LHCN-M2 (cell line): ENCODE data around the gene PRAF2. TPM values are rescaled to one million over a fixed set of nuclear protein-coding genes. Genes with fewer than 3 reads are reported as not detected.

Experiments used
- DNase-seq: peaks from one replicate; pipeline ENCODE4 v3.0.0-alpha.2; 2012; ENCODE audit warnings: low read depth
- total RNA-seq: library from RNA; depleted of rRNA; stranded (reverse); fragments of >200 nt; gene quantifications from 2 replicates; pipeline ENCODE4 v1.2.3, GENCODE V29; 2014; rRNA removed

The PRAF2 gene
- total RNA-seq, 1 experiment from 2014 or later: 18.5 TPM

DNA sequence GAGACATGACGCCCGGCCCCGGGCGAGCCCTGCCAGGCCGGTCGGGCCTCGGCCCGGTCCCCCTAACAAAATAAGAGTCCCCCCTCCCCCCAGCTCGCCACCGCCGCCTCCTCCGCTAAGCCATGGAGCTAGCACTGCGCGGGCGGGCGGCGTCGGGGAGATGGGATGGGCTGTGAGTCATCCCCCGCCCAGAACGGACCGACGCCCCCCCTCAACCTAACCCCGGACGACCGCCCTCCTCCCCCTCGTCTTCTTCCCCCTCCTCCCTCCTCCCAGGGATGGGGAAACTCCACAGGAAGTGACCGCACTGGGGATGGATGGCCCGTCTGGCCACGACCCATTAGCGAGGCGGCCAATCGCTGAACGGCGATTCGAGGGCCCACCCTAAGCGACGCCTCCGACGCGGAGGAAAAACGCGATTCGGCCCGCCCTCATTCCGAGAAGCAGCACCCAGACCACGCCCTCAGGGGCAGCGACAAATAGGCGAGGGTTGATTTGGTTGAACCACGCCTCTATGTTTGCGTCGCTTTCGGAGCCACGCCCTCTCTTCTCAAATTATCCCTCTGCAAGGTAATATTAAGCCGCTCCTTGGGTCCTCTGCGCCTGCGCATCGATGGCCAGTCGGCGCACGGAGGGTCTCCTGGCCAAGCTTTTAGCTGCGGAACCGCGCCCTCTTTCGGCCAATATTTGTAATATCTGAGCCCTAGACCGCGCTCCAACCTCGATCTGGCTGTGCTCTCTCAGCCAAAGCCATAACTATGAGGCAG, 30.4 kb downstream of the PRAF2 start, which contains the start of gene TFE3:
TFE3 (minus strand) TSS at position 138 of the 767 bp plus-strand sequence; CDS start at position 7, 131 bp downstream.
- peak; percentile 98 for DNase-seq

DNA sequence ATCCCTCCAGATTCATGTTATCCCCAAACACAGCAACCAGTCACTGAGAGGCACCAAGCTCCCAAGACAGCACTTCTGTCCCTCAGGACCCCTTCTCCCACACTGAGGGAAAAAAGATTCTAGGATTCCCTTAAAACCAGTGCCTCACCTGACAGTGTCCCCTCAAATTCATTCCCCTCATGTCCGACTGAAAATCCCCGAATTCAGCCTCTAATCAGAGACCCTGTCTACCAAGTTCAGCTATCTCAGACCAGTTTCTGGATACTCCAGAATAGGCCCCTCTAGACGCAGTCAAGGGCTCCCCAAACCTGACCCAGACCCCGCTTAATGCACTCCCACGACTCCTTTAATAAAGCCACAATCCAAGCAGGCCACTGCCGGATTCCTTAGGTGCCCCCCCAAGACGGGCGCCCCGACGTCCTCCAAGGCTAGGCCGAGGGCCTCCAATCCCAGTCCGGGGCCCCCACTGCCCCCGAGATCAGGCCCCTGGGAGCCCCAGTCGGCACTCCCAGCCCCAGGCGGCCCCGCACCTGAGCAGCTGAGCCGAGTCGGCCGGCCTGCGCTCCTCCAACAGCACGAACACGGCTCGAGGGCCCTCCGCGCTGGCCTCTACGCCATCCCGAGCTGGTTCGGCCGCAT, 31.1 kb downstream of the PRAF2 start:
- no peak for DNase-seq

DNA sequence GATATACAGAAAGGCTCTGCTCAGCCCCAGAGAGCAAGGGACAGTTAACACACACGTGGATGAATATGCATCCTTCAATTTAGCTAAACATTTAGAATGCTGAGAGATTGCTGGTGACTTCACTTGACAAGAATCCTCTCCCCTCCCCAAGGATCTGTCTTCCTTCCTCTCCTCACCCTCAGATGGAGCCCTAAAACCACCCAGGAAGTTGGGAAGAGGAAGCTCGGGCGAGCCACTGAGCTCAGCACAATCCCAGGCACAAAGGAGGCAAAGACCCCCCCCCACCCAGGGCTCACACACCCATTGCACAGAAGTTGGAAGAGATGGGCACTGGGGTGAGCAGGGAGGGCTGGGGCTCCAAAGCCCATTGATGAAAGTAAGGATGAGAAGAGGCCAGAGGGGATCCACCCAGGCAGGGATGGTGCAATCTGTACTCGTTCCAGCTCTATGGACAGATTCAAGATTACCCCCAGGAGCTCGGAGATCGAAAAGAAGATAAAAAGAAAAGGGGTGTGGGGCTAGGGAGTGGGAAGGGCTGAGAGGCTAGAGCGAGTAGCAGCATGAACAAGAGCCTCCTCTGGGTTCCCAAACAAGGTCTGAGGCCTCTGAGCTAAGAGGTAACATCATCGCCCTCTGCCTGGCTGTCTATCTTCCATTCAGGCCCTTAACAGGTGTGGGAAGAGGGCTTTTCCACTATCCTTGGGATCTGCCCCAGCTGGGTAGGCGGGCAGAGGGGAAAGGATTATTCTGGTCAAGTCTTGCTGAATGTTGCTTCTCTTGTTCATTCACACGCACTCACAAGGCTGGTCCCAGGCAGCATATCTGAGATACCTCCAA, 31.8 kb downstream of the PRAF2 start:
- DNase-seq: peak; percentile 55

DNA sequence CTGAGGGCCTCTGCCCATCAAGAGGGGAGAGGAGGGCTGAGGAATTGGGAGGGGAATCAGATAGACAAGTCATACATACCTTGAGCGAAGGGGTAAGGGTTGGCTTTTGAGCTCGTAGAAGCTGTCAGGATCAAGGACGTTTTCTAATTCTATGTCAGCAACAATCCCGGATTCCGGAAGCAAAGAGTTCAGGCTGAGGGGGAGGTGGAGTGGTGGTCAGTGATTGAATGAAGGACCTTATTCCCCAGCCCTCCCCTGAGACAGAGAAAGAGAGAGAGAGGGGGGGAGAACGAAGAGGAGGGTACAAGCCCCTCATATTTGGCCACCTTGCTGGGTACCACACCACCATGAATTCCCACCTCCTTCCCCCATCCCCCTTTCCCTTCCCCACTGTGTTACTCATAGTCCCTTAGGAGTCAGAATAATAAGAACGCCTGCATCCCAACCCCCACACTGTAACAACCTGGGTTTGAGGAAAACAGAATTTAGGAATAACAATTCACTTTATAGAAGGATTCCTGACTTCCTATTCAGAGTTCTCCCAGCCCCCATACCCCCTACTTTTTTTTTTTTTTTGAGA, 33.3 kb downstream of the PRAF2 start:
- no peak for DNase-seq

DNA sequence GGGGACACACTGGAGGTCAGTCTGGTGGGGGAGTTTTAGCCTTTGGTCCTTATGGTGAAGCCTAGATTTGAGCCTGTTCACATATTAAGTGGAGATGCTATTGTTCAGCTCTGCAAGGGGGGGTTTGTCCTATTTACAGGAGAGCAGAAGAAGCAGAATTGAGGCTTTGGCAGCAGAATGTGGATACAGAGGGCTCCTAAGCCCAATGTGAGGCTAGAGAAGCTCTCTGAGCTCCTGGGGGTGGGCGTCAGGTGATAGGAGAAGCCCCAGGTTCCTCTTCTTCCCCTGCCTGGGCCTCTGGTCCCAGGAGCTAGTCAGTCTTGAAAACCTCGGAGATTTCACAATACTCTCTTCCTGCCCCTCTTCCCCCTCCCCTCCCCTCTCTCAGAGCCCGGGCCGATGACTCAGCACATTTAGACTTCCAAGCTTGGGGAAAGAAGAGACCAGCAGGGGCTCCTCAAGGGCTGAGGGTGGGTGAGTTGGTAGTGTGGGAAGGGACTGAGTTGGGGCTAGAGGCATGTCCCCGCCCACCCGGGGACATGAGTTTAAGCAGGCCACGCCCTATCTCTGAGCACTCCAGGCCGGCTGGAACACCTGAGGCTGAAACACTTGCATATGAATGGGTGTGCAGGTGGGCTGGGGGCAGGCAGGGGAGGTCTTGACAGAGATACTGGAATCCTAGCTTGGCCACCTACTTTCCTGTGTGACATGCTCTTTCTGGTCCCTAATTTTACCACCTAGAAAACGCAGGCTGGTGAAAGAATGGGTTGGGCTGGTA, 34.0 kb downstream of the PRAF2 start:
- peak; percentile 91 for DNase-seq

DNA sequence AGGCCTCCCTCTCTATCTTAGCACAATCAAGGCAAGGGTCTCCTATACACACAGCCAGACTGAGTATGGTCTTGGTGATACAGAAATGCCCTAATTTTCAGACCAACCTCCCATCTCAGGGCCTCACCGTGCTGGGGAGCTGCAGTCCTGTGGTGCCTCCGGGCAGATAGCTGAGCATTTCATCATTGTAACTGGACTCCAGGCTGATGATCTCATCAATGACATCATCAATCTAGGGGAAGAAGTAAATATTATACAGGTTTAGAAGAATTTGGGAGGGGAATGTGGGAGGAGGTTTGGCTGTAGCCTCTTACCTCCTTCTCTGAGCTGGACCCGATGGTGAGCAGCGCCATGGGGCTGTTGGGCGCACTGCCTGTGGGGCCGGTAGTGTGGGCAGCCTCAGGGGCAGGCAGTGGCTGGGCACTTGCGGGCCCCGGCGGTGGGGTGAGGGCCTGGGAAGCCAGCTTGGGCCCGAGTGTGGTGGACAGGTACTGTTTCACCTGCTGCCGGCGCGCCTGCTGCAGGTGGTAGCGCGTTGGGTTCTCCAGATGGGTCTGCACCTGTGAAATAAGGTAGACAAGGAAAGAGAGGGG, 35.8 kb downstream of the PRAF2 start:
- DNase-seq: peak; percentile 37

DNA sequence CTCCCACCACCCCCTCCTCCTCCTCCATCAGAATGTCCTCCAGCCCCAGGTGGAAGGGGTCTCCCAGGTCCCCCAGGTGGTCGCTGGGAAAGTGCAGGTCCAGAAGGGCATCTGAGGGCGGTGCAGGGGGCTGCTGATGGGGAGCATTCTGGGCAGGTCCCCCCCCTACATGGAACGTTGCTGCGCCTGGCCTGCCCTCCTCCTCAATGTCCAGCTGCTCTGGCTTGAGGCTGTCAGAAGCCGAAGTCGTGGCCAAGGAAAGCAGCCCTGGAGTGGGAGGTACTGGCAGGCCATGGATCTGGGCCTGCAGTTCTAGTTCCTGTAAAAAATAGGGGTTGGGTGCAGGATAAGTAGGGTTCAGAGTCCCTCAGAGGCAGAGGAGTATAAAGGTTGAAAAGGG, 43.5 kb downstream of the PRAF2 start:
- no peak for DNase-seq

DNA sequence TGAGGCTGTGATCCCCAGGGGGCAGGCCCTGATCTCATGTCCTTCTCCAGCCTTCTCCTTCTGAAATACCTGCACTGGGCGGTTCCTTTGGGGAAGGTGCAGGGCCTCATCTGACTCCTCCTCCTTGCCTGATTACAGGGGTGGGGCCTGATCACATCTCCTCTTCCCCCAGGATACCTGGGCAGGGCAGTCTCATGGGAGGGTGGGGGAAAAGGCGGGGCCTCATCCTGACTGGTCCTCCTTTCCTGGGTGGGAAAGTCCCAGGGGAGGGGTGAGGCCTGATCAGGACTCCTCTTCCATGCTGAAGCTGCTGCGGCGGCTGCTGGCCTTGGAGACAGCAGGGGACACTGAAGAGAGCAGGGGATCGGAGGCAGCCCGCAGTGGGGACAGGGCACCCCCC, 43.9 kb downstream of the PRAF2 start:
- DNase-seq: no peak

Other genes with a start within 250 kb of the PRAF2 start
- not detected in 2 replicates for gene ERAS, start 247.5 kb downstream of the PRAF2 start, total RNA-seq
- 1.8 and 3.2 TPM in 2 replicates for gene PCSK1N, start 238.4 kb downstream of the PRAF2 start, total RNA-seq
- 36.6 and 41.2 TPM in 2 replicates for gene TIMM17B, start 176.2 kb downstream of the PRAF2 start, total RNA-seq
- gene PQBP1, start 176.1 kb downstream of the PRAF2 start, total RNA-seq: 43.9 and 53.2 TPM in 2 replicates
- gene SLC35A2, start 162.4 kb downstream of the PRAF2 start, total RNA-seq: 25.4 and 30.4 TPM in 2 replicates
- 8.8 and 10.7 TPM in 2 replicates for gene PIM2, start 155.0 kb downstream of the PRAF2 start, total RNA-seq
- gene OTUD5, start 116.4 kb downstream of the PRAF2 start, total RNA-seq: 27.8 and 40.2 TPM in 2 replicates
- 0.32 and 0.69 TPM in 2 replicates for gene KCND1, start 102.2 kb downstream of the PRAF2 start, total RNA-seq
- gene GRIPAP1, start 71.7 kb downstream of the PRAF2 start, total RNA-seq: 22.3 and 25.5 TPM in 2 replicates
- 58.9 and 61.5 TPM in 2 replicates for gene TFE3, start 30.6 kb downstream of the PRAF2 start, total RNA-seq
- gene CCDC120, start 15.0 kb downstream of the PRAF2 start, total RNA-seq: not detected in 2 replicates
- 44.9 and 52.1 TPM in 2 replicates for gene WDR45, start 5.9 kb upstream of the PRAF2 start, total RNA-seq
- 25.4 and 26.2 TPM in 2 replicates for gene GPKOW, start 49.7 kb upstream of the PRAF2 start, total RNA-seq
- 3.8 and 4.0 TPM in 2 replicates for gene MAGIX, start 88.8 kb upstream of the PRAF2 start, total RNA-seq
- gene PLP2, start 97.9 kb upstream of the PRAF2 start, total RNA-seq: 61.6 and 83.5 TPM in 2 replicates
- 8.1 and 8.5 TPM in 2 replicates for gene PRICKLE3, start 112.4 kb upstream of the PRAF2 start, total RNA-seq
- gene SYP, start 126.2 kb upstream of the PRAF2 start, total RNA-seq: 1.4 and 2.0 TPM in 2 replicates
- gene CACNA1F, start 159.3 kb upstream of the PRAF2 start, total RNA-seq: not detected in 2 replicates
- gene CCDC22, start 161.5 kb upstream of the PRAF2 start, total RNA-seq: 11.2 and 11.8 TPM in 2 replicates
- gene FOXP3, start 190.7 kb upstream of the PRAF2 start, total RNA-seq: 0.13 TPM in 1 of 2 replicates, not detected in the other
- 6.1 and 6.9 TPM in 2 replicates for gene PPP1R3F, start 195.8 kb upstream of the PRAF2 start, total RNA-seq
- gene GAGE10, start 229.6 kb upstream of the PRAF2 start, total RNA-seq: not detected in 2 replicates
- gene GAGE12J, start 248.0 kb upstream of the PRAF2 start, total RNA-seq: not detected in 2 replicates